Measurements from ENCODE around the gene SPTBN4. TPM values are rescaled to one million over a fixed set of nuclear protein-coding genes. Genes with fewer than 3 reads are reported as not detected.
"Not testable (repeated sequence)": the region's sequence is repeated elsewhere in the genome, so short reads cannot be mapped to it uniquely, and the experiment has no call there.

Gene SPTBN4
- total RNA-seq, 2 donors from 2014 or later, result 1.7 to 2.7 TPM

- DNase-seq (ENCODE audit: low spot score), result peak; percentile 96
- intact Hi-C loops (cut with DNase I), result no loop called here
These were observed 33.2 kb upstream of the SPTBN4 start for GRCh38 chr19:40433391-40434216.

DNA sequence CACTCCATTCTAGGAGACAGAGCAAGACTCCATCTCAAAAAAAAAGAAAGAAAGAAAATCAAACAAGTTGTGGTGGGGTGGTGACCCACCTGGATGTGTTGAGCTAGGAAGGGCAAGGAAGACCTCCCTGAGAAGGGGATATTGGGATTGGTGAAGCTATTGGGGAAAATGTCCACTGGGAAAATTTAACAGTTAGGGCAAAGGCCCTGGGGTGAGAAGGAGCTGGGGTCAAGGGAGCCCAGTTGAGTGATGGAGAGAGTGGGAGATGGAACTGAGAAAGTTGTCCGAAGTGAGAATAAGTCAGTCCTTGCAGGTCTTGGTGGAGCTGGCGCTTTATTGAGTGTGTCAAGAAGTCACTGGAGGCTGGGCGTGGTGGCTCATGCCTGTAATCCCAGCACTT lies 28.5 kb upstream of the SPTBN4 start:
- intact Hi-C loops (cut with DNase I), result no loop called here
- no peak for DNase-seq (ENCODE audit: low spot score)

- intact Hi-C loops (cut with DNase I), result loop anchor here in 1 of 2 donors (10.0 kb wide), 1 partner anchor 97 kb away; the partner anchor contains the start of genes C19orf47 and PLD3
- no peak for DNase-seq (ENCODE audit: low spot score)
These were observed 25.0 kb upstream of the SPTBN4 start for GRCh38 chr19:40441719-40442253.

- no peak for DNase-seq (ENCODE audit: low spot score)
- intact Hi-C loops (cut with DNase I), result loop anchor here in 1 of 2 donors (10.0 kb wide), 1 partner anchor 98 kb away; the partner anchor contains the start of genes C19orf47 and PLD3
These were observed 24.3 kb upstream of the SPTBN4 start for GRCh38 chr19:40442328-40443130.

- intact Hi-C loops (cut with DNase I), result loop anchor here in 1 of 2 donors (10.0 kb wide), 1 partner anchor 99 kb away; the partner anchor contains the start of genes C19orf47 and PLD3
- peak; percentile 100 for DNase-seq (ENCODE audit: low spot score)
These were observed 23.4 kb upstream of the SPTBN4 start for GRCh38 chr19:40443131-40443999.

DNA sequence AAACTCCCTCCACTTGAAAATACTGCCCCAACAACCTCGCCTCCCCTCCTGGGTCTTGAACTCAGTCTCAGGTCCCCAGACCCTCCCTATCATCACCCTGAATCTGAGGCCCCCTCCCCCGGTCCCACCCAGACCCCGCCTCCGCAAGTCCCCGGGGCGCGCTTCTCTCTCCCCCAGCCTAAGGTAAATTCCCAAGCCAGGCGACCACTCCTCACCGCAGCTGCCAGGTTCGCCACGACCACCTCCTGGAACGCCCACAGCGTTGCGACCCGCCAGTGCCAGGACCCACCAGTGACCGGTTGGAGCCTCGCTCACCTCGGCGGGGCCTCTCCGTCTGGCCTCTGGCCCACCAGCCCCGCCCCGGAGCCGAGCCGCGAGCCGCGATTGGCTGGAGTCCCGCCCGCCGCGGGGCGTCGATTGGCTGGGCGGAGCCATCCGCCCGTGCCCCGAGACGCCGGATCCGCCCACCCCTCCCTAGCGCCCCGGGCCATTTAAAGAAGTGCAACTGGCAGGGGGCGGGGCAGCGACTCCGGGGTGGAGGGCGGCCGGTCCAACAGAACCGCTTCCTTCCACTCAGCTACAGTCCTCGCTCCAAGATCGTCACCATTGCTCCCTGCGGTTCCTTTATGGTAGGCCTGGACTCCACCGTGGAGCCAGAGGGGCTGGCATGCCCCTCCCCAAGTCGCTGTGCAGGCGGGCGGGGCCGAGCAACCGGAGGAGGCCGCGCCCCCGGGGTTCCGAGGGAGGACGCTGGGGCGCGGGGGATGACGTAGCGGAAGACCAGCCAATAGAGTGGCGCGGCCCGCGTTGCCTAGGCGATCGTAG lies 22.6 kb upstream of the SPTBN4 start, which contains the start of gene SERTAD3:
SERTAD3 (minus strand) TSS at position 336 of the 825 bp plus-strand sequence. CDS start 2,255 bp downstream, outside the sequence.
- DNase-seq (ENCODE audit: low spot score), result peak; percentile 99
- intact Hi-C loops (cut with DNase I), result loop anchor here in 1 of 2 donors (10.0 kb wide), 1 partner anchor 99 kb away; the partner anchor contains the start of genes C19orf47 and PLD3

GRCh38 chr19:40444825-40445312 lies 21.9 kb upstream of the SPTBN4 start:
- intact Hi-C loops (cut with DNase I), result loop anchor here in 1 of 2 donors (10.0 kb wide), 1 partner anchor 100 kb away; the partner anchor contains the start of genes C19orf47 and PLD3
- no peak for DNase-seq (ENCODE audit: low spot score)

GRCh38 chr19:40445780-40446262 lies 21.0 kb upstream of the SPTBN4 start:
- intact Hi-C loops (cut with DNase I), result loop anchor here in 1 of 2 donors (10.0 kb wide), 1 partner anchor 101 kb away; the partner anchor contains the start of genes C19orf47 and PLD3
- DNase-seq (ENCODE audit: low spot score), result no peak

DNA sequence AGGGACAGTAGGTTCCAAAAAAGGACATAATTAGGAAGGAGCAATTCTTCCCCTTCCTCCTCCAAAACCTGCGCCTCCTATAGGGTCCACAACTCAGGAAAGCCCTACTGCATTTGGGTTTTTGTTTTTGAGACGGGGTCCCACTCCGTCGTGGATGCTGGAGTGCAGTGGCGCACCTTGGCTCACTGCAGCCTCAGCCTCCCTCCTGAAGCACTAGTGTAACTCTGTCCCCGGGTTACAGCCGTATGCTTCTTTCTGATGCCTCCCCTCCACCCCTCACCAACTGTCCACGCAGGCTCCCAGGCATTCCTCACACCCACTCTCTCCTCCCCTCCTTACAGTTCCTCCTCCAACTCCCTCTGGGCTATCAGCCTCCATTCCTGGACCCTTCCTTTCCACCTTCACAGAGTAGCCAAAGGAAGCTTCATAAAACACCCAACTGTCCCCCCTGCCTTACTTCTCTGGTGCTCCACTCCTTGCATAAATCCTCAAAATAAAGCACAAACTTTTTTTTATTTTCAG lies 20.5 kb upstream of the SPTBN4 start:
- intact Hi-C loops (cut with DNase I), result loop anchor here in 1 of 2 donors (10.0 kb wide), 1 partner anchor 102 kb away; the partner anchor contains the start of genes C19orf47 and PLD3
- no peak for DNase-seq (ENCODE audit: low spot score)

GRCh38 chr19:40449506-40449905 lies 17.3 kb upstream of the SPTBN4 start:
- intact Hi-C loops (cut with DNase I), result loop anchor here in 1 of 2 donors (10.0 kb wide), 1 partner anchor 105 kb away; the partner anchor contains the start of genes C19orf47 and PLD3
- no peak for DNase-seq (ENCODE audit: low spot score)

GRCh38 chr19:40450664-40451063 lies 16.1 kb upstream of the SPTBN4 start:
- no peak for DNase-seq (ENCODE audit: low spot score)
- intact Hi-C loops (cut with DNase I), result no loop called here

DNA sequence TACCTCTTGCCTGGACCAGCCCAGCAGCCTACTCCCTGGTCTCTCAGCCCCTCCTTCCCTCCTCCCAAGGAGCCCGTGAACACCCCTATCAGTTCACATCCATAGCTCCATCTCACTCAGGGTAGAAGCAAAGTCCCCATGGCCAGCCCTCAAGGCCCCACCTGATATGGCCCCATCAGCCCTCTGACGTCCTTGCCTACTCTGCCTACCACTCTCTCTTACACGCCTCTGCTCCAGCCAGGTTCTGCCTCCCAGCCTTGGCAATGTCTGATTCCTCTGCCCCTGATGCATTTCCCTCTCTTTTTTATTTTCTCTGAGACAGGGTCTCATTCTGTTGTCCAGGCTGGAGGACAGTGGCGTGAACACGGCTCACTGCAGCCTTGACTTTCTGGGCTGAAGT lies 14.8 kb upstream of the SPTBN4 start:
- intact Hi-C loops (cut with DNase I), result no loop called here
- DNase-seq (ENCODE audit: low spot score), result no peak

GRCh38 chr19:40453151-40453735 lies 13.6 kb upstream of the SPTBN4 start:
- no peak for DNase-seq (ENCODE audit: low spot score)
- intact Hi-C loops (cut with DNase I), result no loop called here

DNA sequence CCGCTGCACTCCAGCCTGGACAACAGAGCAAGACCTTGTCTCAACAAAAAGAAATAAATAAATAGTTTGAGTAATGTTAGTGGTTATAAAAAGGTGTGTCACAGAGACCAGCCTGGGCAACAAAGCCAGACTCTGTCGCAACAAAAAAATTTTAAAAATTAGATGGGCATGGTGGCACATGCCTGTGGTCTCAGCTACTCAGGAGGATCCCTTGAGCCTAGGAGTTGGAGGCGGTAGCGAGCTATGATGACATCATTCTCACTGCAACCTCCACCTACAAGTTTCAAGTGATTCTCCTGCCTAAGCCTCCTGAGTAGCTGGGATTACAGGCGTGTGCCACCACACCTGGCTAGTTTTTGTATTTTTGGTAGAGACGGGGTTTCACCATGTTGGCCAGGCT lies 12.9 kb upstream of the SPTBN4 start:
- intact Hi-C loops (cut with DNase I); DNase-seq (ENCODE audit: low spot score): not testable (repeated sequence)

- intact Hi-C loops (cut with DNase I), result no loop called here
- DNase-seq (ENCODE audit: low spot score), result no peak
These were observed 9.8 kb upstream of the SPTBN4 start for GRCh38 chr19:40457048-40457447.

GRCh38 chr19:40457953-40458596 lies 8.7 kb upstream of the SPTBN4 start:
- intact Hi-C loops (cut with DNase I), result no loop called here

More at GRCh38 chr19:40457953-40458596, 8.7 kb upstream of the SPTBN4 start:
- DNase-seq (ENCODE audit: low spot score), result no peak

Data from posterior vena cava (tissue), 2 donors.